Bronchial epithelial cell (primary cell): ENCODE data around the gene RASL10A. TPM values are rescaled to one million over a fixed set of nuclear protein-coding genes. Genes with fewer than 3 reads are reported as not detected.
"Not testable (repeated sequence)": the region's sequence is repeated elsewhere in the genome, so short reads cannot be mapped to it uniquely, and the experiment has no call there.

ENCODE experiments used
- DNase-seq: peaks from one replicate; pipeline ENCODE4 v3.0.0-alpha.2; 2010; ENCODE audit warnings: low read depth
- FAIRE-seq: peaks from 2 replicates; lab custom pipeline; 2011; peaks lifted over from hg19 to GRCh38; lab: Jason Lieb, UNC
- H3K27me3 ChIP-seq: 2 replicates; pipeline ENCODE4 v1.5.1; 2011; ENCODE audit warnings: low read length; ENCODE audit not compliant: control insufficient read depth, insufficient read depth
- H3K36me3 ChIP-seq: 2 replicates; pipeline ENCODE4 v1.5.1; 2011; ENCODE audit warnings: low read length; ENCODE audit not compliant: control insufficient read depth, insufficient read depth
- H3K4me3 ChIP-seq: 2 replicates; pipeline ENCODE4 v1.5.1; 2011; ENCODE audit warnings: mild to moderate bottlenecking, low read depth, low read length, control low read depth
- CTCF ChIP-seq: IDR thresholded peaks from 2 replicates; pipeline ENCODE4 v1.5.1; 2011; ENCODE audit warnings: mild to moderate bottlenecking, moderate library complexity, low read length, control low read depth, inconsistent platforms; ENCODE audit not compliant: insufficient read depth, severe bottlenecking
- total RNA-seq: library from RNA; depleted of rRNA; stranded (reverse); fragments of >200 nt; gene quantifications from 2 replicates; pipeline ENCODE4 v1.2.1, GENCODE V29; 2014

The RASL10A gene
- total RNA-seq, 1 donor from 2014 or later = not detected

- FAIRE-seq (no peak), DNase-seq (no peak)
- no peaks in the 10 kb centered on the region for H3K27me3 ChIP-seq
- no peak overlapping the region for H3K4me3 ChIP-seq
- H3K36me3 ChIP-seq = peaks cover 28% of the 10 kb centered on the region
- TF ChIP-seq CTCF = no peak
Observed at GRCh38 chr22:29345932-29346331, 30.4 kb upstream of the RASL10A start.

GRCh38 chr22:29344889-29345288, 29.4 kb upstream of the RASL10A start:
- H3K27me3 ChIP-seq, DNase-seq, FAIRE-seq, H3K4me3 ChIP-seq: not testable (repeated sequence)
- H3K36me3 ChIP-seq = peaks cover 21% of the 10 kb centered on the region

- Histone ChIP-seq H3K4me3 (no peak overlapping the region), H3K36me3 (peaks cover 20% of the 10 kb centered on the region), H3K27me3 (no peaks in the 10 kb centered on the region)
- no peak for TF ChIP-seq CTCF
- FAIRE-seq (peak; percentile 60), DNase-seq (peak; percentile 89)
Observed at GRCh38 chr22:29344137-29344536, 28.6 kb upstream of the RASL10A start.

- TF ChIP-seq CTCF = no peak
- Histone ChIP-seq H3K36me3 (peaks cover 20% of the 10 kb centered on the region), H3K27me3 (no peaks in the 10 kb centered on the region), H3K4me3 (no peak overlapping the region)
- FAIRE-seq = no peak
- DNase-seq = peak; percentile 76
Observed at GRCh38 chr22:29343313-29343805, 27.9 kb upstream of the RASL10A start.

- no peak overlapping the region for H3K4me3 ChIP-seq
- no peaks in the 10 kb centered on the region for H3K27me3 ChIP-seq
- peak; percentile 19 for TF ChIP-seq CTCF
- DNase-seq (peak; percentile 83), FAIRE-seq (no peak)
- H3K36me3 ChIP-seq = peaks cover 20% of the 10 kb centered on the region
Observed at GRCh38 chr22:29342577-29343312, 27.2 kb upstream of the RASL10A start.

- FAIRE-seq (no peak), DNase-seq (no peak)
- TF ChIP-seq CTCF = no peak
- peaks cover 21% of the 10 kb centered on the region for H3K36me3 ChIP-seq
- no peaks in the 10 kb centered on the region for H3K27me3 ChIP-seq
- no peak overlapping the region for H3K4me3 ChIP-seq
Observed at GRCh38 chr22:29342177-29342576, 26.7 kb upstream of the RASL10A start.
